ENCODE measurements around the gene INF2. TPM values are rescaled to one million over a fixed set of nuclear protein-coding genes. Genes with fewer than 3 reads are reported as not detected.

The INF2 gene
- polyA plus RNA-seq, 1 donor (not counting 4 experiments of a cell fraction or from before 2014, with no cell fraction given), result 22.6 TPM

GRCh38 chr14:104752735-104753527 lies 63.5 kb downstream of the INF2 start, which contains the start of gene SIVA1:
TSS of gene SIVA1 (plus strand) at chr14:104753147. CDS start at chr14:104753202, 55 bp downstream.
- DNase-seq (ENCODE audit: low read depth, low spot score), result peak; percentile 97
- Histone ChIP-seq H4K20me1 (ENCODE audit: control insufficient read depth, extremely low read depth, insufficient read depth, low read length) (peaks cover 3% of the 10 kb centered on the region), H3K4me1 (ENCODE audit: control insufficient read depth, extremely low read depth, insufficient read depth, low read length) (peaks cover 40% of the 10 kb centered on the region), H3K79me2 (ENCODE audit: control insufficient read depth, insufficient read depth, low read length) (peaks cover 39% of the 10 kb centered on the region), H3K4me3 (ENCODE audit: control insufficient read depth in 2 of 3, extremely low read depth in 1 of 3, insufficient read depth in 2 of 3, low read depth in 1 of 3, low read length in 3 of 3) (peak within 1 kb of the TSS; percentile 79 to 97 (median 86)), H3K9me1 (ENCODE audit: control insufficient read depth, extremely low read depth, insufficient read depth, low read length) (no peaks in the 10 kb centered on the region), H3K36me3 (ENCODE audit: control insufficient read depth in 2 of 2, extremely low read depth in 1 of 2, insufficient read depth in 2 of 2, low read length in 2 of 2) (peaks cover 17 to 18% of the 10 kb centered on the region in 2 experiments), H3K9ac (ENCODE audit: control insufficient read depth, extremely low read depth, insufficient read depth, low read length) (peak within 1 kb of the TSS; percentile 93), H3K27ac (ENCODE audit: control insufficient read depth, insufficient read depth, low read length) (peak within 1 kb of the TSS; percentile 84), H3K4me2 (ENCODE audit: control insufficient read depth, extremely low read depth, insufficient read depth, low read depth, low read length) (peak within 1 kb of the TSS; percentile 96), H3K9me3 (ENCODE audit: control insufficient read depth, low read depth, low read length) (no peaks in the 10 kb centered on the region), H2AFZ (ENCODE audit: control insufficient read depth, low read length) (peak within 1 kb of the TSS; percentile 94), H3K27me3 (ENCODE audit: control insufficient read depth, extremely low read depth, insufficient read depth, low read length) (no peaks in the 10 kb centered on the region)
- dilution Hi-C loops (cut with MboI; ENCODE audit: extremely low pct_ligation_motif_present, low sequenced_read_pairs), result loop anchor here (10.0 kb wide), 1 partner anchor 72 kb away; no protein-coding TSS in a partner anchor
- TF ChIP-seq EZH2 (IDR thresholded peaks at IDR 0.05; ENCODE audit: low read length) (no peak), CTCF (optimal IDR thresholded peaks at IDR 0.05 in 1 of 3, IDR thresholded peaks at IDR 0.05 in 1 of 3, conservative IDR thresholded peaks at IDR 0.05 in 1 of 3; ENCODE audit: extremely low read depth in 1 of 3, insufficient read depth in 2 of 3, low read length in 3 of 3) (no peak)
- FAIRE-seq, result peak; percentile 75

DNA sequence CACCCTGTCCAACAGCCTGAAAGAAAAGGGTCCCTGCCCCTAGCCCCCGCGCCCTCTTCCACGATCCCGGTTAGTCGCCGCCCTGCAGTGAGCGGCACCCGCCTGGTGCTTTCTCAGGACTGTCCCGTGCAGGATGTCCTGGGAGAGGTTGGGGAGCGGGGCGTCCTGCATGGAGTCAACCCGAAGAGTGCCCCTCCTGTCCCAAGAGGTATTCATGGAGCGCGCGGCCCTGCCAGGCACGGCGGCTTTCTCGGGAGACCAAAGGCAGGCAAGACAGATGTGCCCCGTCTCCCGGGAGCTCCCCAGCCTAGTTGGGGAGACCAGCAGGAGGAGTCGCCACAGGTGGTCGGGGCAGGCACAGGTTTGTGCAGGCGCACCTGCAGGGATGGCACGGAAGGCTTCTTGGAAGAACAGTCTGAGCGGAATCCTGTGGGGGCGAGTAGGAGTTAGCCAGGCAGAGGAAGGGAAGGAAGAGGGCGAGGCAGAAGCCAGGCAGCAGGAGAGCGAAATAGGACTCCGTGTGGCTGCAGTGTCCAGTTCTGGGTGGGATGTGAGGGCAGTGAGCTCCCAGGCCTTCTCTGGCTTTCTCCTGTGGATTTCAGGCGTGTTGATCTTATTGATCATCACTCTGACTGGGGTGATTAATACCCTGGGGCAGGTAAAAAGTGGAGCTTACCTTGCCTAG lies 64.3 kb downstream of the INF2 start:
- peaks cover 39% of the 10 kb centered on the region for H3K79me2 ChIP-seq (ENCODE audit: control insufficient read depth, insufficient read depth, low read length)

More for the DNA sequence above, 64.3 kb downstream of the INF2 start:
- Histone ChIP-seq H3K4me1 (ENCODE audit: control insufficient read depth, extremely low read depth, insufficient read depth, low read length) (peaks cover 32% of the 10 kb centered on the region), H3K4me3 (ENCODE audit: control insufficient read depth in 2 of 3, extremely low read depth in 1 of 3, insufficient read depth in 2 of 3, low read depth in 1 of 3, low read length in 3 of 3) (peak overlapping the region; percentile 79 to 97 (median 86)), H2AFZ (ENCODE audit: control insufficient read depth, low read length) (peak overlapping the region; percentile 12), H3K36me3 (ENCODE audit: control insufficient read depth in 2 of 2, extremely low read depth in 1 of 2, insufficient read depth in 2 of 2, low read length in 2 of 2) (peaks cover 17 to 19% of the 10 kb centered on the region in 2 experiments), H3K9ac (ENCODE audit: control insufficient read depth, extremely low read depth, insufficient read depth, low read length) (peak overlapping the region; percentile 93), H3K27ac (ENCODE audit: control insufficient read depth, insufficient read depth, low read length) (peak overlapping the region; percentile 84), H4K20me1 (ENCODE audit: control insufficient read depth, extremely low read depth, insufficient read depth, low read length) (peaks cover 3% of the 10 kb centered on the region), H3K9me3 (ENCODE audit: control insufficient read depth, low read depth, low read length) (no peaks in the 10 kb centered on the region), H3K4me2 (ENCODE audit: control insufficient read depth, extremely low read depth, insufficient read depth, low read depth, low read length) (peak overlapping the region; percentile 96), H3K27me3 (ENCODE audit: control insufficient read depth, extremely low read depth, insufficient read depth, low read length) (no peaks in the 10 kb centered on the region), H3K9me1 (ENCODE audit: control insufficient read depth, extremely low read depth, insufficient read depth, low read length) (no peaks in the 10 kb centered on the region)
- dilution Hi-C loops (cut with MboI; ENCODE audit: extremely low pct_ligation_motif_present, low sequenced_read_pairs), result loop anchor here (10.0 kb wide), 1 partner anchor 71 kb away; no protein-coding TSS in a partner anchor
- no peak for DNase-seq (ENCODE audit: low read depth, low spot score)
- TF ChIP-seq EZH2 (IDR thresholded peaks at IDR 0.05; ENCODE audit: low read length), result no peak
- TF ChIP-seq CTCF (optimal IDR thresholded peaks at IDR 0.05 in 1 of 3, IDR thresholded peaks at IDR 0.05 in 1 of 3, conservative IDR thresholded peaks at IDR 0.05 in 1 of 3; ENCODE audit: extremely low read depth in 1 of 3, insufficient read depth in 2 of 3, low read length in 3 of 3), result no peak
- FAIRE-seq, result no peak

Data from keratinocyte (primary cell).